ENCODE data around the gene CREB3L2.
"Not testable (repeated sequence)": the region's sequence is repeated elsewhere in the genome, so short reads cannot be mapped to it uniquely, and the experiment has no call there.

The CREB3L2 gene

GRCh38 chr7:137987968-137988367 is 13.9 kb downstream of the CREB3L2 start:
- DNase-seq (ENCODE audit: low read depth, low spot score) = no peak

- no peak for DNase-seq (ENCODE audit: low read depth, low spot score)
Measured at GRCh38 chr7:137987563-137987962, 14.3 kb downstream of the CREB3L2 start.

GRCh38 chr7:137987018-137987349 is 14.9 kb downstream of the CREB3L2 start:
- DNase-seq (ENCODE audit: low read depth, low spot score) = no peak

- DNase-seq (ENCODE audit: low read depth, low spot score) = no peak
Measured at GRCh38 chr7:137986252-137987017, 15.5 kb downstream of the CREB3L2 start.

- DNase-seq (ENCODE audit: low read depth, low spot score) = no peak
Measured at GRCh38 chr7:137985897-137986251, 16.0 kb downstream of the CREB3L2 start.

- no peak for DNase-seq (ENCODE audit: low read depth, low spot score)
Measured at GRCh38 chr7:137985253-137985896, 16.5 kb downstream of the CREB3L2 start.

- no peak for DNase-seq (ENCODE audit: low read depth, low spot score)
Measured at GRCh38 chr7:137984181-137985041, 17.5 kb downstream of the CREB3L2 start.

- DNase-seq (ENCODE audit: low read depth, low spot score) = no peak
Measured at GRCh38 chr7:137983323-137984008, 18.4 kb downstream of the CREB3L2 start.

GRCh38 chr7:137982394-137982793 is 19.5 kb downstream of the CREB3L2 start:
- not testable (repeated sequence) for DNase-seq (ENCODE audit: low read depth, low spot score)

GRCh38 chr7:137981668-137982067 is 20.2 kb downstream of the CREB3L2 start:
- DNase-seq (ENCODE audit: low read depth, low spot score) = no peak

- no peak for DNase-seq (ENCODE audit: low read depth, low spot score)
Measured at GRCh38 chr7:137981175-137981574, 20.7 kb downstream of the CREB3L2 start.

- DNase-seq (ENCODE audit: low read depth, low spot score) = no peak
Measured at GRCh38 chr7:137980308-137980707, 21.6 kb downstream of the CREB3L2 start.

GRCh38 chr7:137978464-137979237 is 23.2 kb downstream of the CREB3L2 start:
- no peak for DNase-seq (ENCODE audit: low read depth, low spot score)

- DNase-seq (ENCODE audit: low read depth, low spot score) = no peak
Measured at GRCh38 chr7:137977173-137977572, 24.7 kb downstream of the CREB3L2 start.

GRCh38 chr7:137976696-137977095 is 25.2 kb downstream of the CREB3L2 start:
- no peak for DNase-seq (ENCODE audit: low read depth, low spot score)

GRCh38 chr7:137976232-137976631 is 25.7 kb downstream of the CREB3L2 start:
- no peak for DNase-seq (ENCODE audit: low read depth, low spot score)

GRCh38 chr7:137975768-137976167 is 26.1 kb downstream of the CREB3L2 start:
- no peak for DNase-seq (ENCODE audit: low read depth, low spot score)

GRCh38 chr7:137975221-137975620 is 26.7 kb downstream of the CREB3L2 start:
- DNase-seq (ENCODE audit: low read depth, low spot score) = no peak

- DNase-seq (ENCODE audit: low read depth, low spot score) = no peak
Measured at GRCh38 chr7:137974766-137975165, 27.1 kb downstream of the CREB3L2 start.

GRCh38 chr7:137970253-137970975 is 31.5 kb downstream of the CREB3L2 start:
- no peak for DNase-seq (ENCODE audit: low read depth, low spot score)
